K562 (cell line): ENCODE data around the gene TNFRSF19. TPM values are rescaled to one million over a fixed set of nuclear protein-coding genes. Genes with fewer than 3 reads are reported as not detected.

Source experiments
- ATAC-seq: fragments of 200-7000 bp; cut with Tn5 transposase; 3 replicates; pipeline ENCODE4 v1.9.1; 2020; ENCODE audit warnings: moderate library complexity
- BruUV-seq: library from RNA; stranded (reverse); fragments of 400-500 nt; replicated peaks from 2 replicates; lab custom pipeline; 2021; lab: Mats Ljungman, UMichigan
- CTCF ChIA-PET: fragments of 300-600 bp; formaldehyde crosslinking; extraction: SDS; loops from one replicate; lab custom pipeline; 2021; ENCODE audit warnings: low intra/inter-chr PET ratio; lab: Yijun Ruan, JAX
- POLR2A ChIA-PET: fragments of 300-600, 350-650 bp; sonication (Branson Sonifier 250); formaldehyde crosslinking; extraction: SDS; loops from one replicate; lab custom pipeline; 2021; ENCODE audit warnings: antibody characterized with exemption, inconsistent platforms; lab: Yijun Ruan, JAX
- DNase-seq, 4 experiments: peaks; one replicate each; pipeline versions ENCODE4 v3.0.0 to v3.0.0-alpha.2; 2011 to 2018; ENCODE audit warnings: low spot score in 3 of 4, mixed read lengths in 3 of 4; ENCODE audit errors: extremely low read depth in 1 of 4
- FAIRE-seq: peaks from 2 replicates; lab custom pipeline; 2011; peaks lifted over from hg19 to GRCh38; lab: Jason Lieb, UNC
- H2AFZ ChIP-seq: 2 replicates; pipeline ENCODE4 v1.6.0; 2011; ENCODE audit warnings: low read depth, low read length, control low read depth, inconsistent platforms
- H3K27ac ChIP-seq: fragments of 200-600 bp; 3 replicates; pipeline ENCODE4 v1.8.0; 2011; ENCODE audit warnings: low read depth, mild to moderate bottlenecking, control low read depth, inconsistent platforms, low read length, moderate library complexity, mixed read lengths; ENCODE audit errors: extremely low read depth
- H3K27me3 ChIP-seq, 2 experiments: fragments of 300-600 bp in 1 of 2; 2 replicates in 1 of 2; 3 replicates in 1 of 2; pipeline versions ENCODE4 v1.6.0 to v1.8.0; 2011; ENCODE audit warnings: inconsistent platforms in 2 of 2, low read length in 2 of 2, mild to moderate bottlenecking in 1 of 2, mixed read lengths in 1 of 2, moderate library complexity in 1 of 2; ENCODE audit not compliant: control insufficient read depth in 2 of 2, insufficient read depth in 2 of 2
- H3K36me3 ChIP-seq: fragments of 300-600 bp; 3 replicates; pipeline ENCODE4 v1.8.0; 2011; ENCODE audit warnings: mild to moderate bottlenecking, low read length, inconsistent platforms; ENCODE audit not compliant: control insufficient read depth, insufficient read depth
- H3K4me1 ChIP-seq, 2 experiments: fragments of 200-600 bp in 1 of 2; replicated peaks in 1 of 2; 2 replicates in 1 of 2; 3 replicates in 1 of 2; pipeline versions ENCODE4 v1.5.1 to v1.8.0; 2011; ENCODE audit warnings: inconsistent platforms in 2 of 2, low read length in 2 of 2, mild to moderate bottlenecking in 1 of 2, mixed read lengths in 1 of 2, moderate library complexity in 1 of 2; ENCODE audit not compliant: control insufficient read depth in 2 of 2, insufficient read depth in 2 of 2
- H3K4me2 ChIP-seq: 2 replicates; pipeline ENCODE4 v1.6.1; 2011; ENCODE audit warnings: low read length, control low read depth, inconsistent platforms, mixed read lengths; ENCODE audit not compliant: insufficient read depth
- H3K4me3 ChIP-seq: fragments of 200-600 bp; sonication (generic), shearing (Covaris generic); 2 replicates; pipeline ENCODE4 v1.5.1; 2016; ENCODE audit warnings: control low read depth, inconsistent platforms
- H3K79me2 ChIP-seq: fragments of 200-600 bp; 3 replicates; pipeline ENCODE4 v1.8.0; 2011; ENCODE audit warnings: low read length, inconsistent platforms; ENCODE audit not compliant: control insufficient read depth, insufficient read depth
- H3K9ac ChIP-seq, 2 experiments: 2 replicates each; pipeline versions ENCODE4 v1.6.0 to v1.6.1; 2011; ENCODE audit warnings: low read depth in 2 of 2, low read length in 2 of 2, control low read depth in 1 of 2, inconsistent platforms in 1 of 2, mild to moderate bottlenecking in 1 of 2, mixed read lengths in 1 of 2; ENCODE audit not compliant: insufficient read depth in 1 of 2
- H3K9me1 ChIP-seq: one replicate; pipeline ENCODE4 v1.6.0; 2011; ENCODE audit warnings: inconsistent platforms, mild to moderate bottlenecking, low read length, moderate library complexity; ENCODE audit not compliant: control insufficient read depth, insufficient read depth
- H3K9me3 ChIP-seq: replicated peaks from 2 replicates; pipeline ENCODE4 v1.5.1; 2011; ENCODE audit warnings: low read depth, low read length, inconsistent platforms; ENCODE audit not compliant: control insufficient read depth, insufficient read depth
- H4K20me1 ChIP-seq: replicated peaks from 2 replicates; pipeline ENCODE4 v1.6.1; 2011; ENCODE audit warnings: low read length, inconsistent platforms, mixed read lengths; ENCODE audit not compliant: control insufficient read depth, insufficient read depth
- CBFB ChIP-seq: sonication (generic); formaldehyde crosslinking; IDR thresholded peaks from 2 replicates; pipeline ENCODE4 v1.4.0; 2020; ENCODE audit warnings: mild to moderate bottlenecking, missing genetic modification reagents
- ELF4 ChIP-seq: fragments of 450-650 bp; formaldehyde crosslinking; IDR thresholded peaks from 2 replicates; pipeline ENCODE4 v1.4.0; 2022; ENCODE audit warnings: missing genetic modification characterization
- ESRRA ChIP-seq: fragments of 450-650 bp; IDR thresholded peaks from 2 replicates; pipeline ENCODE4 v1.6.1; 2014; ENCODE audit warnings: low read depth, mild to moderate bottlenecking, moderate library complexity, borderline replicate concordance
- EWSR1 ChIP-seq: fragments of 450-650 bp; IDR thresholded peaks from 2 replicates; pipeline ENCODE4 v1.6.1; 2018; ENCODE audit warnings: borderline replicate concordance, mild to moderate bottlenecking, low read depth, moderate library complexity; ENCODE audit not compliant: partially characterized antibody
- FUS ChIP-seq: fragments of 200-400 bp; formaldehyde crosslinking; optimal IDR thresholded peaks from 2 replicates; pipeline ENCODE3; 2017; ENCODE audit warnings: low read depth, low read length
- MEF2D ChIP-seq: conservative IDR thresholded peaks from 2 replicates; pipeline ENCODE4 v1.6.1; 2016; ENCODE audit warnings: low read depth, missing genetic modification characterization, missing compliant biosample characterization
- NEUROD1 ChIP-seq: fragments of 150-350 bp; IDR thresholded peaks from 2 replicates; pipeline ENCODE4 v1.6.1; 2014; ENCODE audit warnings: borderline replicate concordance, low read length, low read depth; ENCODE audit not compliant: partially characterized antibody
- NFXL1 ChIP-seq: fragments of 450-650 bp; formaldehyde crosslinking; IDR thresholded peaks from 2 replicates; pipeline ENCODE4 v1.4.0; 2021; ENCODE audit warnings: mild to moderate bottlenecking
- RFX7 ChIP-seq: fragments of 250-450 bp; sonication (Bioruptor Pico); IDR thresholded peaks from 2 replicates; pipeline ENCODE4 v1.5.1; 2021; ENCODE audit warnings: mild to moderate bottlenecking
- SPI1 ChIP-seq: IDR thresholded peaks from 2 replicates; pipeline ENCODE4 v1.6.1; 2011; ENCODE audit warnings: low read depth, low read length, control low read depth, borderline replicate concordance
- TCF7 ChIP-seq: sonication (generic); IDR thresholded peaks from 2 replicates; pipeline ENCODE4 v1.6.1; 2016; ENCODE audit warnings: antibody characterized with exemption, borderline replicate concordance
- ZNF668 ChIP-seq: fragments of 250-450 bp; sonication (Bioruptor Pico); IDR thresholded peaks from 2 replicates; pipeline ENCODE4 v1.8.0; 2022; ENCODE audit warnings: mild to moderate bottlenecking, inconsistent platforms
- ZNF695 ChIP-seq: fragments of 450-650 bp; formaldehyde crosslinking; IDR thresholded peaks from 2 replicates; pipeline ENCODE4 v1.4.0; 2020; ENCODE audit warnings: mild to moderate bottlenecking, moderate library complexity
- WGBS: fragments of 100-300 bp; shearing (Covaris generic); methylation state at CpG from one replicate; pipeline ENCODE4 v1.1.6; 2016; ENCODE audit warnings: low coverage, mixed read lengths; ENCODE audit not compliant: insufficient coverage; ENCODE audit errors: missing lambda C conversion rate; 5-methylcytosine and 5-hydroxymethylcytosine counted together
- in situ Hi-C: fragments of 300-500 bp; cut with MboI; formaldehyde crosslinking; loops from 4 replicates; pipeline ENCODE4 v1.15.0; 2018; ENCODE audit warnings: inconsistent platforms, mixed read lengths
- intact Hi-C: fragments of 100-400 bp; cut with micrococcal nuclease; formaldehyde crosslinking; loops from 2 replicates; pipeline ENCODE4 v1.14.2; 2022
- polyA plus RNA-seq, 8 experiments: library from polyadenylated mRNA; depleted of rRNA in 4 of 8; stranded (reverse) in 5 of 8; unstranded in 3 of 8; fragments of >200 nt; fragmentation: Nextera tagmentation in 2 of 8; fragmentation: Illumina TruSeq in 1 of 8; extraction: Ambion mirVana in 2 of 8; extraction: Trizol in 1 of 8; gene quantifications; 2 replicates each; pipeline versions ENCODE4 v1.2.1 to v1.2.3, GENCODE V29; 2011 to 2014; ENCODE audit warnings: inconsistent platforms in 1 of 8, missing spikeins in 1 of 8
- total RNA-seq, 7 experiments: library from RNA; depleted of rRNA in 6 of 7; stranded (reverse); fragments of >200 nt in 6 of 7; fragmentation: Illumina TruSeq in 2 of 7; extraction: Trizol in 2 of 7; gene quantifications; 2 replicates each; pipeline versions ENCODE4 v1.2.1 to v1.2.3, GENCODE V29; 2011 to 2021; ENCODE audit warnings: low replicate concordance in 1 of 7
- TF ChIP-seq, protein P1 (sequence below): fragments of 150-350 bp; conservative IDR thresholded peaks from 2 replicates; pipeline ENCODE4 v1.6.1; 2014; ENCODE audit warnings: low read length
- TF ChIP-seq, protein P2 (sequence below): fragments of 250-450 bp; sonication (Bioruptor Pico); IDR thresholded peaks from 2 replicates; pipeline ENCODE4 v1.8.0; 2021; ENCODE audit warnings: borderline replicate concordance, mild to moderate bottlenecking, moderate library complexity; ENCODE audit not compliant: poor library complexity, severe bottlenecking
- TF ChIP-seq, protein P3 (sequence below), 2 experiments: fragments of 200-800 bp in 1 of 2; sonication (Bioruptor generic) in 1 of 2; sonication (generic) in 1 of 2; formaldehyde crosslinking in 1 of 2; IDR thresholded peaks in 1 of 2; conservative IDR thresholded peaks in 1 of 2; 2 replicates each; pipeline versions ENCODE4 v1.5.0 to v1.6.1; 2016 to 2020; ENCODE audit warnings: missing compliant biosample characterization in 1 of 2, missing genetic modification characterization in 1 of 2, missing genetic modification reagents in 1 of 2
- TF ChIP-seq, protein P4 (sequence below): fragments of 250-450 bp; sonication (Bioruptor Pico); IDR thresholded peaks from 2 replicates; pipeline ENCODE4 v1.4.0; 2020

Gene TNFRSF19
- total and polyA plus RNA-seq, 9 of the 15 experiments (the other 6 are each of a cell fraction or from before 2014, with no cell fraction given), result 0.01 to 0.07 TPM; not detected in 7

DNA sequence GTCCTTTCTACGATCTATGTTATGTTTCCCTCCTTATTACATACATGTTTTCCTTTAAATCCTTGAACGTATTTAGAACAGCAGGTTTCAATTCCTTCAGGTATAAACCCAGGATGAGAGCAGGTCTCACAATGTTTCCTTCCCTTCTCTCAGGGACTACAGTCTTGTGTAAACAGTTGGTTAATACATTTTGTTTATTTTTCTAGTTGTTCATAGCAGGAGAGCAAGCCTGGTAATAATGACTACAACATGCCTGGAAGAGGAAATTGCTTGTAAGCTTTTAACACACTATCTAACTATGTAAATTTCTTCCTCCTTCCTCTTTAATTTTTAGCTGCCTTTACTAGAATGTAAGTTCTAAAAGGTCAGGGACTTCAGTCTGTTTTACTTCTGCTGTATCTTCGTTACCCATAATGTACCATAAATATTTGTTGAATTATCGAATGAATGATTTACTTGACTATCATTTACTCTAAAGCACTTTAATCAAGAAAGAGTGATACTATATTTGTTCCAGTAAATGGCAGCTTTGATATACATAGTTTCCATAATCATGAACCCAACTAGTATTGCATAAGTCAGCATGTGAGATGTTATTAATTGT, 28.9 kb upstream of the TNFRSF19 start:
- no peak for DNase-seq
- TF ChIP-seq ZNF695 (CRISPR knock-in tag), result no peak
- TF ChIP-seq NEUROD1, result no peak
- no peak for TF ChIP-seq NFXL1 (CRISPR knock-in tag)
- TF ChIP-seq CBFB (CRISPR knock-in tag), result no peak
- no peak for TF ChIP-seq RFX7 (CRISPR knock-in tag)
- TF ChIP-seq FUS, result no peak
- TF ChIP-seq ESRRA, result no peak
- TF ChIP-seq MEF2D (tag), result no peak
- TF ChIP-seq TCF7, result no peak
- no peak for TF ChIP-seq ELF4 (CRISPR knock-in tag)
- TF ChIP-seq, protein P1, sequence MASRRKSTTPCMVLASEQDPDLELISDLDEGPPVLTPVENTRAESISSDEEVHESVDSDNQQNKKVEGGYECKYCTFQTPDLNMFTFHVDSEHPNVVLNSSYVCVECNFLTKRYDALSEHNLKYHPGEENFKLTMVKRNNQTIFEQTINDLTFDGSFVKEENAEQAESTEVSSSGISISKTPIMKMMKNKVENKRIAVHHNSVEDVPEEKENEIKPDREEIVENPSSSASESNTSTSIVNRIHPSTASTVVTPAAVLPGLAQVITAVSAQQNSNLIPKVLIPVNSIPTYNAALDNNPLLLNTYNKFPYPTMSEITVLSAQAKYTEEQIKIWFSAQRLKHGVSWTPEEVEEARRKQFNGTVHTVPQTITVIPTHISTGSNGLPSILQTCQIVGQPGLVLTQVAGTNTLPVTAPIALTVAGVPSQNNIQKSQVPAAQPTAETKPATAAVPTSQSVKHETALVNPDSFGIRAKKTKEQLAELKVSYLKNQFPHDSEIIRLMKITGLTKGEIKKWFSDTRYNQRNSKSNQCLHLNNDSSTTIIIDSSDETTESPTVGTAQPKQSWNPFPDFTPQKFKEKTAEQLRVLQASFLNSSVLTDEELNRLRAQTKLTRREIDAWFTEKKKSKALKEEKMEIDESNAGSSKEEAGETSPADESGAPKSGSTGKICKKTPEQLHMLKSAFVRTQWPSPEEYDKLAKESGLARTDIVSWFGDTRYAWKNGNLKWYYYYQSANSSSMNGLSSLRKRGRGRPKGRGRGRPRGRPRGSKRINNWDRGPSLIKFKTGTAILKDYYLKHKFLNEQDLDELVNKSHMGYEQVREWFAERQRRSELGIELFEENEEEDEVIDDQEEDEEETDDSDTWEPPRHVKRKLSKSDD, result no peak
- TF ChIP-seq, protein P2, sequence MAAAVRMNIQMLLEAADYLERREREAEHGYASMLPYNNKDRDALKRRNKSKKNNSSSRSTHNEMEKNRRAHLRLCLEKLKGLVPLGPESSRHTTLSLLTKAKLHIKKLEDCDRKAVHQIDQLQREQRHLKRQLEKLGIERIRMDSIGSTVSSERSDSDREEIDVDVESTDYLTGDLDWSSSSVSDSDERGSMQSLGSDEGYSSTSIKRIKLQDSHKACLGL, result no peak
- no peak for TF ChIP-seq ZNF668 (CRISPR knock-in tag)
- TF ChIP-seq, protein P3, sequence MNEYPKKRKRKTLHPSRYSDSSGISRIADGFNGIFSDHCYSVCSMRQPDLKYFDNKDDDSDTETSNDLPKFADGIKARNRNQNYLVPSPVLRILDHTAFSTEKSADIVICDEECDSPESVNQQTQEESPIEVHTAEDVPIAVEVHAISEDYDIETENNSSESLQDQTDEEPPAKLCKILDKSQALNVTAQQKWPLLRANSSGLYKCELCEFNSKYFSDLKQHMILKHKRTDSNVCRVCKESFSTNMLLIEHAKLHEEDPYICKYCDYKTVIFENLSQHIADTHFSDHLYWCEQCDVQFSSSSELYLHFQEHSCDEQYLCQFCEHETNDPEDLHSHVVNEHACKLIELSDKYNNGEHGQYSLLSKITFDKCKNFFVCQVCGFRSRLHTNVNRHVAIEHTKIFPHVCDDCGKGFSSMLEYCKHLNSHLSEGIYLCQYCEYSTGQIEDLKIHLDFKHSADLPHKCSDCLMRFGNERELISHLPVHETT (CRISPR knock-in tag; conservative IDR thresholded peaks at IDR 0.05 in 1 of 2, IDR thresholded peaks at IDR 0.05 in 1 of 2), result no peak
- no peak for TF ChIP-seq EWSR1
- no peak for TF ChIP-seq SPI1
- TF ChIP-seq, protein P4, sequence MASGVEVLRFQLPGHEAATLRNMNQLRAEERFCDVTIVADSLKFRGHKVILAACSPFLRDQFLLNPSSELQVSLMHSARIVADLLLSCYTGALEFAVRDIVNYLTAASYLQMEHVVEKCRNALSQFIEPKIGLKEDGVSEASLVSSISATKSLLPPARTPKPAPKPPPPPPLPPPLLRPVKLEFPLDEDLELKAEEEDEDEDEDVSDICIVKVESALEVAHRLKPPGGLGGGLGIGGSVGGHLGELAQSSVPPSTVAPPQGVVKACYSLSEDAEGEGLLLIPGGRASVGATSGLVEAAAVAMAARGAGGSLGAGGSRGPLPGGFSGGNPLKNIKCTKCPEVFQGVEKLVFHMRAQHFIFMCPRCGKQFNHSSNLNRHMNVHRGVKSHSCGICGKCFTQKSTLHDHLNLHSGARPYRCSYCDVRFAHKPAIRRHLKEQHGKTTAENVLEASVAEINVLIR, result no peak

More for the DNA sequence above, 28.9 kb upstream of the TNFRSF19 start:
- Histone ChIP-seq H3K4me1 (no peaks in the 10 kb centered on the region; a peak in 1 of 5 replicates), H3K4me2 (no peak overlapping the region), H3K36me3 (no peaks in the 10 kb centered on the region), H3K27me3 (no peaks in the 10 kb centered on the region), H3K27ac (no peak overlapping the region), H3K9me3 (no peaks in the 10 kb centered on the region), H3K79me2 (no peaks in the 10 kb centered on the region), H4K20me1 (no peaks in the 10 kb centered on the region), H3K9me1 (no peaks in the 10 kb centered on the region), H3K4me3 (no peak overlapping the region), H2AFZ (no peak overlapping the region), H3K9ac (no peak overlapping the region)
- ChIA-PET CTCF (no interaction called here), POLR2A (no interaction called here)
- in situ Hi-C loops (no loop called here), intact Hi-C loops (no loop called here)
- BruUV-seq, result no TSS peak
- ATAC-seq (no peak), FAIRE-seq (no peak)
- WGBS, result 0% methylated on average over 4 of the region's 4 CpGs
